ENCODE data around the gene ARF3.

The ARF3 gene

GRCh38 chr12:48967991-48968390 lies 10.7 kb upstream of the ARF3 start:
- H3K4me3 ChIP-seq (ENCODE audit: low read depth, low read length): no peak overlapping the region

GRCh38 chr12:48966177-48966895 lies 9.0 kb upstream of the ARF3 start:
- no peak overlapping the region for H3K4me3 ChIP-seq (ENCODE audit: low read depth, low read length)

- H3K4me3 ChIP-seq (ENCODE audit: low read depth, low read length): no peak overlapping the region
These were observed 8.1 kb upstream of the ARF3 start for GRCh38 chr12:48965298-48965838.

DNA sequence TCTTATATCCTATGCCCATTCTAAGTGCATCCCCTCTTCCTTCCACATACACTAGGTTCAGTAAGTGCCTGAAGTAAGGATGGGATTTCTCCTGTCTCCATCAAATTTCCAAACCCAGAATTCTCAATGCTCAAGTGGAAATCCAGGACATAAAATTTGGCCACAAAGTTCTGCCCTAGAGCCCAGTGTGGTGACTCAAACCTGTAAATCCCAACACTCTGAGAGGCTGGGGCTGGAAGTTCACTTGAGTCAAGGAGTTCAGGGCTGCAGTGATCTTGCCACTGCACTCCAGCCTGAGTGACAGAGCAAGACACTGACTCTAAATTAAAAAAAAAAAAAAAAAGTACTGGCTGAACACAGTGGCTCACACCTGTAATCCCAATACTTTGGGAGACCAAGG lies 4.5 kb upstream of the ARF3 start:
- no peak overlapping the region for H3K4me3 ChIP-seq (ENCODE audit: low read depth, low read length)

- H3K4me3 ChIP-seq (ENCODE audit: low read depth, low read length): no peak overlapping the region
These were observed 4.0 kb upstream of the ARF3 start for GRCh38 chr12:48961331-48961730.

- no peak overlapping the region for H3K4me3 ChIP-seq (ENCODE audit: low read depth, low read length)
These were observed 3.5 kb upstream of the ARF3 start for GRCh38 chr12:48960834-48961233.

DNA sequence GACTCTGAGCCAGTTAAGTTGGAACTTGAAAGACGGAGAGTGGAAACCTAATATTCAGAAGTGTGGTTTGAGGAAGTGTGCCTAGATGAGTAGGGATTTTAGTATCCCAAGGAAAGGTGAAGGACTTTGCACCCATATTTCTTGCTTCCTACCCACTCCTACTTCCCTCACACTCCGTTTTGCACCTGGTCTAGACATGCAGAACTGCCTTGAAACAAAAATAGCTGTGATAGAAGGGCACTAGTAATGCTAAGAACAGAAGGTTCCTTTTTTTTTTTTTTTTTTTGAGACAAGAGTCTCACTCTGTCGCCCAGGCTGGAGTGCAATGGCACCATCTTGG lies 732 bp upstream of the ARF3 start:
- H3K4me3 ChIP-seq (ENCODE audit: low read depth, low read length): peak overlapping the region; percentile 63

GRCh38 chr12:48956279-48957140 lies 777 bp downstream of the ARF3 start:
- peak overlapping the region; percentile 92 for H3K4me3 ChIP-seq (ENCODE audit: low read depth, low read length)

DNA sequence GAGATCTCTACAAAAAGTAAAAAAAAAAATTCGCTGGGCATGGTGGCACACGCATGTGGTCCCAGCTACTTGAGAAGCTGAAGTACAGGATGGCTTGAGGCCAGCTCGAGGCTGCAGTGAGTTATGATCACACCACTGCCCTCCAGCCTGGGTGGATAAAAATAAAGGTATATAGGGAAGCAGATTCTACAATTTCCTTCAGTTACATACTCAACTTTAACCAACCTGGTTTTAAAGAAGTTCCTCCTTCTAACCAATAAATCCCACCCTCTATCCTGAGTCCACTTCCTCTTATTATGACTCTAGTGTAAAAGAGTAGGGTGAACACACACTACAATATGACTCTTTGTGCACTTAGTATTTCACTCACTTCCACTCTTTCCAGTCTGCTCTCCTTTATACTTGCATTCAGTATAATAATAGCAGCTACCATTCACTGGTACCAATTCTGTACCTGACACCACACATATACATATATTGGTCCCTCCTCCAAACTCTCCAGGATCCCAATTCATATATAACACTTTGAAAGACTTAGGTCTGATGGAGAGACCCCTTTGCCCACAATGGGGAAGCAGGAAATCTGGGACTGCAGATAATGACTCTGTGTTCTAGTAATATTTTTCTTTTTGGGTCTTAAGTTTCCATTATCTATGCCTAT lies 2.3 kb downstream of the ARF3 start:
- no peak overlapping the region for H3K4me3 ChIP-seq (ENCODE audit: low read depth, low read length)

DNA sequence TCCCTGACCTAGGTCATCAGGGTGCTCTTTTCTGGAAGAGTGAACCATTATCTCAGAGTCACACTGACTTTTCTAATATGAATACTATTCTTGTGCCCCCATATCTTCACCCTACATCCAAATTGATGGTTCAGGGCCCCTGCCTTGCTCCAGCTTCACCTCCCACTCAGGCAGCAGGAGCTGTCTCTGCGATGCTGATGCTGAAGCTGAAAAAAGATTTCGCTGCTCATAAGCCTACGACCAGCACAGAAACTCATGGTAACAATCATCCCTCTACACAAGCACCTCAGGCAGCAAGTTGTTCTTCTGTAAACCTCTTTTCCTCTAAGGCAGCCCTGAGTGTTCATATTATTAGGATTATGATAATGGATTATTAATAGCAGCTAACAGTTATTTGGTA lies 3.2 kb downstream of the ARF3 start:
- no peak overlapping the region for H3K4me3 ChIP-seq (ENCODE audit: low read depth, low read length)

DNA sequence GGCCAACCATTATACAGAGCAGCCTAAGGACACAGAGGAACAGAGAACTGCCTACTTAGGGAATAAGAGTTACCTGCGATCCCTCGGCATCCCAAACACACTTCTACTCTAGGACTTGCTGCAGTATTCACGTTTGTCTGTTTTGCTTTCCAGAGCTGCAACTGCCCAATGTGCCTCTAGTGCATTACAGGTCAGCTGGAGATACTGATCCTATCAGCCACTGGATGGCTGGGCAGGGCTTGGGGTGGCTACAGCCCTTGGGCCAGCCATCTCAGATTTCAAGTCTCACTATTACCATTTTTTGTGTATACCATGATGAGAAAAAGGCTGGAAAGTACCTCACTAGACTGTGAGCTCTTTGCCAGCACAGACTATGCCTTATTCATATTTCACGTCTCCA lies 4.6 kb downstream of the ARF3 start:
- H3K4me3 ChIP-seq (ENCODE audit: low read depth, low read length): no peak overlapping the region

GRCh38 chr12:48947727-48948126 lies 9.6 kb downstream of the ARF3 start:
- no peak overlapping the region for H3K4me3 ChIP-seq (ENCODE audit: low read depth, low read length)

DNA sequence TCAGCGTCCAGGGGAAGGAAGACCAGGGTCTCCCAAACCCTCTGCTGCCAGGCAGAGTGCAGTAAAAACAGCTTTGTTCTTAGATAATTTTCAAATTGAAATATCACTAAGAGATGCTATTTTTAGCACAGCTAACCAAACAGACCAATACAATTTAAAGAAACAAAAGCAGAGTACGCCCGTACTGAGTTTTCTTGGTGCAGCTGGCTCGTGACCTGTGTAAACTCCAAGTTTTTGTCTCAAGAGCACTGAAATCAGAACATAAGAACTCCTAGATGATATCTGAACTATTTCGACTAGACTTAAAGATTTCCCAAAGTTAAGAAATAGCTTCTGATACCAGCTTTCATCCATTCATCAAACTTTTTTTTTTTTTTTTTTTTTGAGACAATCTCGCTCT lies 10.3 kb downstream of the ARF3 start:
- no peak overlapping the region for H3K4me3 ChIP-seq (ENCODE audit: low read depth, low read length)

- no peak overlapping the region for H3K4me3 ChIP-seq (ENCODE audit: low read depth, low read length)
These were observed 11.1 kb downstream of the ARF3 start for GRCh38 chr12:48946205-48946604.

DNA sequence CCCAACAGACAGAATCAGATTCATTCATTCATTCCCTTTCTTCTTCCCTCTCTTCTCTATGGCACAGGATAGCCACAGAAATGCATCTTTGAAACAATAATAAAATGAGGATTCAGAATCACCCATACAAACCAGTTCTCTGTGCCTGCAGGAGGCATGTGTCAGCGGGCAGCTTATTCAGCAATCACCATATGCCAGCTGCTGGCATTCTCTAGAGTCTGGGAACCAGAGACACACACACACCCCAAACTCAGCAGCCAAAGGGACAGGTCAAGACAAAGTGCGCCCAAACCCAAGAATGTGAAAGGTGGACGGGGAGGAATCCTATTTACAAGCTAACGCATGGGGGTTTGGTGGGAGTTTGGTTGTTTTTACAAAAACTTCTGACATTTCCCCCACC lies 14.1 kb downstream of the ARF3 start:
- H3K4me3 ChIP-seq (ENCODE audit: low read depth, low read length): no peak overlapping the region

DNA sequence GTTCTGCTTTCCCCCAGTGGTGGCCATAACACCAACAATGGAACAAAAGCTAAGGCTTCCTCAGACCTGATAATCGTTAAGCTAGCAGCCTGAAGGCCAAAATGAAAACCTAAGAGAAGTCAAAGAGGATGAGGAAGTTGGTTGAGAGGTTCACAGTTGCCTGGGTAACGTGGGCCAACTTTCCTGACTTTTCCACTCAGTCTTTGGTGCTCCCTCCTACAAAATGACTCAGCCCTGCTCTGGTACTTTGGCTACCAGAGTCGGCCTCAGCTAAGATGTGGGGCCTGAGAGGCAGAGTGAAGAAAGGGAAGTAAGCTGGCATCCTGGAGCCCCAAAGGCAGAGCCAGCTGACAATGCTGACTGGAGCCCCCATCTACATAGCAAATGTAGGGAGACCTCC lies 17.1 kb downstream of the ARF3 start:
- no peak overlapping the region for H3K4me3 ChIP-seq (ENCODE audit: low read depth, low read length)

DNA sequence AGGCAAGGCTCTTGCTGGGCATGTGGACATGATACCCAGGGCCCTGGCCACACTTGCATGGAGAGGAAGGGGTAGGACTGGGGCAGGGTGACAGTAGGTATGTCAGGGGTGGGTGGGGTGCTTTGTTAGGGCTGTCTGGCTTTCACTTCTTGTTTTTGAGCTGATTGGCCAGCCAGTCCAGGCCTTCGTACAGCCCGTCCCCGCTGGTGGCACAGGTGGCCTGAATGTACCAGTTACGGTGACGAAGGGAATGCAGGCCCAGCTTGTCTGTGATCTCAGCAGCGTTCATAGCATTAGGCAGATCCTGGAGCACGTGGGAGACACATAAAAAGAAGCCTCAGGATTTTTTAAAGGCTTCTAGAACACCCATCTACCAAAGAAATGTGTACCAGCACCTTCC lies 18.5 kb downstream of the ARF3 start:
- no peak overlapping the region for H3K4me3 ChIP-seq (ENCODE audit: low read depth, low read length)

- H3K4me3 ChIP-seq (ENCODE audit: low read depth, low read length): no peak overlapping the region
These were observed 20.1 kb downstream of the ARF3 start for GRCh38 chr12:48937170-48937569.

DNA sequence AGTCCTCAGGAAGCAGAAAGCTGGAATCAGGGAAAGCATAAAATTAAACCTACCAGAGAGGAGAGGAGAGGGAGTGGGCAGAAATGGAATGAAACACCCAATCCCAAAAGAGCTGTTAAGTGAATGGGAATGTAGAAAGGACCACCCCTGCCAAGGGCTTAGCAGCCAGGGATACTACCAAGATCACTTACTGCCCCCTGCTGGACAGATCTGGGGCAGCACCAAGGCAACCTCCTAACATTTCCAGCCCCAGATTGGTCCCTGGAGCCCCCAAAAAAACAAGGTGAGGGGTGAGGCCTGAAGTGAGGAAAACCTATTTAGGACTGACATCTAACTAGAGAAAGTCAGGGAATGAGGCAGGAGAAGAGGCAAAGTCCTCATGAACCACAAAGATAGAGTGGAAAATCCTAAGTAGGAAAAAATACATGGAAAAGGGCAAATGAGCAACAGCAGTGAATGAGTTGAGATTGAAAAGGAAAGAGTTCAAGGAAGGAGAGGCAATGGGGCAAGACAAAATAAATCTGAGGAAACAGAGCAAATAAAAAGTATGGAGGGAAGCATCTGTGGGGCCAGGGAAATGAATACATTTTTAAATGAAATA lies 20.8 kb downstream of the ARF3 start:
- H3K4me3 ChIP-seq (ENCODE audit: low read depth, low read length): no peak overlapping the region

- no peak overlapping the region for H3K4me3 ChIP-seq (ENCODE audit: low read depth, low read length)
These were observed 23.0 kb downstream of the ARF3 start for GRCh38 chr12:48934312-48934706.

- no peak overlapping the region for H3K4me3 ChIP-seq (ENCODE audit: low read depth, low read length)
These were observed 23.5 kb downstream of the ARF3 start for GRCh38 chr12:48933664-48934311.
